Stimulated activated CD8-positive, alpha-beta memory T cell treated with anti-CD3 and anti-CD28 coated beads, Interleukin-4, amount 100 ng/mL, for 24 hours (primary cell): ENCODE measurements around the gene MEPE.

Experiments
- DNase-seq: peaks from one replicate; pipeline ENCODE4 v3.0.0-alpha.2; 2020; ENCODE audit warnings: low read depth

The MEPE gene

DNA sequence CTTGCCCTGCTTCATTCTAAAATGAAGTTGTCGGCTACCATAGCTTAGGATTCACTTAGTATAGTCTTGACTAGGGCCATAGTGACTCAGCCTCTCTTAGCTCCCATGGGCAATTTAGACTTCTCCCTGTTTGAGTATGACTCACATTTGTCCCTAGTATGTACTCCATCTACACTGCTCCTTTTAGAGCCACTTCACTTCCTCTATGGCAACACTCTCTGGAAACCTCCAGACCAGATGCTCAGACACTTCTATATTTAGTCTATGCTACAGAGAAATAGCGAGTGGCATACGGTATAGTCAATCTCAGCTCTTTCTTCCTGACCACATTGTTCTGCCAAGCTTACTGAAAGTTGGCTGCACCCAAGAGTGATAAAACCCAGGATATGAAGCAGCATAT, 11.2 kb downstream of the MEPE start:
- DNase-seq, result no peak

DNA sequence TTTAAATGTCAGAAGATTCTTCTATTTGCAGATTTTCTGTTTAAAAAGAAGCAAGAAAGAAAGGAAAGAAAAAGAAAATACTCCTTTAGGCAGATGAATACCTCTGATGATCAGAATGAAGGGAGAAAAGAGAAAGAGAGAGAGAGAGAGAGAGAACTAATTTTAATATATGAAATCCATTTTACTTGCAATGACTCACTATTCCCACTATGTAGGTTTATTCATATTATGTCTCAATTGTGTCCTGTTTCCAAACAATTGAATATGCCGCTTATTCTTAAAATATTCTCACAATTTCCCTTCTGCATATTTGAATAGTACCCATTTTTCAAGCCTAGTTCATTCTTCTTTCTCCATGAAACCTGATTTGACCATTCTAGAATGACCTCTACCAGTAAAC, 11.7 kb downstream of the MEPE start:
- no peak for DNase-seq

DNA sequence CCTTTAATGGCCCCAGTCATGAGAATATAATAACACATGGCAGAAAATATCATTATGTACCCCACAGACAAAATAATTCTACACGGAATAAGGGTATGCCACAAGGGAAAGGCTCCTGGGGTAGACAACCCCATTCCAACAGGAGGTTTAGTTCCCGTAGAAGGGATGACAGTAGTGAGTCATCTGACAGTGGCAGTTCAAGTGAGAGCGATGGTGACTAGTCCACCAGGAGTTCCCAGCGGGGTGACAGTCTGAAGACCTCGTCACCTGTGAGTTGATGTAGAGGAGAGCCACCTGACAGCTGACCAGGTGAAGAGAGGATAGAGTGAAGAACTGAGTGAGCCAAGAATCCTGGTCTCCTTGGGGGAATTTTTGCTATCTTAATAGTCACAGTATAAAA, 13.5 kb downstream of the MEPE start:
- no peak for DNase-seq

DNA sequence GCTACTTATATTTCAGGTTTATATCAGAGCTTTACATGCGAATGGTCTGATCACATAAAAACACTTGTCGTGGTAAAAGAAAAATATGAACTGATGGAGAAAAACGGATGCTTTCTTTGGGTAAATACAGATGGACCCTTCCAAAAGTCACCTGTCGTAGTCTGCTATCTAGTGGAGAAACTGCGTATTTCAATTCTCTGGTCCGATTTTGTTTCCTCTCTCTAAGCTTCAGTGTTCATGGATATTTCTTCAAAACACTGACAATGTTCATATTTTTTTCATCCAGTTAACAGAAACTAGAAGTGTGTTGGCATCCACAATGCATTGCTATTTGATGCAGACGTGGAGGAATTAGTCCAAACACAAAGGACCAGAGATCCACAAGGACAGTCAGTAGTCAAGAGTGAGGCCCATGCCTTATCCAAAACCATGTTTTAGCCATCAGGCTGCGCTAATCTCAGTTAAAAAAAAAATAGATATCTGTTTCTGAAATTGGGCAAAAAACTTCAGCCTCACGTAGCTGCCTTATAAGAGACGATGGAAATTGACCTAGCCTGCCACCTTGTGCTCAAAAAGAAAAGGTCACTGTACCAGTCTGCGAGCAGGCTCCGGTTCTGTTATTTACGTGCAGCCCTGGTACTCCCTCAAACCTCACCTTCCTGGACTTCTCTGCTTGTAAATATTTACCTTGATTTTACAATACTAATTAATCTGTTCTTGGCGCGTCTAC, 16.0 kb downstream of the MEPE start:
- no peak for DNase-seq

DNA sequence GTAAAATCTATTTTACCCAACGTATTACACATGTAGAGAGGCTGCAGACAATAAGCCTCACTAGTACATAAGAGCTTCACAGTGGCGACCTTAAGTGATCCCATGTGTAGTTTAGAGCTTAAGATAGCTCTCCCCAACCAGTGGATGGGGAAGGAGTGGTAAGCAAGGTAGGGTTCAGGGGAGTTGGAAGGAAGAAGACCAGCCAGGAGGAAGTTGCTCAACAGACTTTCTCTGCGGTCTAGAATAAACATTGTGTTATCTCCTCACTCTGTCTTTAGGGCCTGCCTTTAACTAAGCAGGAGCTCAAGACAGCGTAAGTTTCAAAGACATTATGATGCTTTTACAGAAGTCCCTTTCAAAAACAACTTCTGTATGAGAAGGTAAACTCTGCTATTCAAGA, 16.8 kb downstream of the MEPE start:
- no peak for DNase-seq

DNA sequence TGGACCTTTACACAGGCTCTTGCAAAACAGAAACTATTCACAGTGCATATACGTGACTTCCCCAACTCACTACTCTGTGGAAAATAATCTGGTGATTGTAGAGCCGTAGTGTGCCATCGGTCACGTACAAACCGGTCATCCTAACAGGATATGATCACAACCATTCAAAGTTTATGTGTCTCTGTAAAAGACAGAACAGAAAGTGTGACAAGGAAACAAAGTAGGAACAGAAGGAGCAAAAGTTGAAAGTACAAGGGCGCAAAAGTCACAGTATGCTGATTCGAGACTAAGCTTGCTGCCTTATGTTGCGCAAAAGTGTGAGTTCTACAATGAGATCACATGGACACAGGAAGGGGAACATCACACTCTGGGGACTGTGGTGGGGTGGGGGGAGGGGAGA, 18.6 kb downstream of the MEPE start:
- no peak for DNase-seq

DNA sequence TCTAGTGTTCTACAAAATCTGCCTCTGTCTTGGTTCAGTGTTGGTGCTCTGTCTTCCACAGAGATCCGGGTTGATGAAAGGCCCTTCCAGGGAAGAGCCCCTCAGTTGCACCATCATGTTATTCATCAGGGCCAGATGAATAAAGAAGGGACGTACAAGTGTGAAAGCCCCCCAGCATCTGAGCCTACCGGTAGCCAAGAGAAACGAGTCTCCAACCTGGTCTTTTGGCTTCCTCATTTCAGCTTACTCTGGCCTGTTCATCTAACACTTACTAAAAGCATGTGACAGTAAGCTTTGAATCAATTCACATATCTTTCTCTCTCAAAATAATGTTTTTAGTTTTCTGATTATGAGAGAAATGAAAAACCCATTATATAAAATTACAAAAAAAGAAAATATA, 19.2 kb downstream of the MEPE start:
- no peak for DNase-seq

DNA sequence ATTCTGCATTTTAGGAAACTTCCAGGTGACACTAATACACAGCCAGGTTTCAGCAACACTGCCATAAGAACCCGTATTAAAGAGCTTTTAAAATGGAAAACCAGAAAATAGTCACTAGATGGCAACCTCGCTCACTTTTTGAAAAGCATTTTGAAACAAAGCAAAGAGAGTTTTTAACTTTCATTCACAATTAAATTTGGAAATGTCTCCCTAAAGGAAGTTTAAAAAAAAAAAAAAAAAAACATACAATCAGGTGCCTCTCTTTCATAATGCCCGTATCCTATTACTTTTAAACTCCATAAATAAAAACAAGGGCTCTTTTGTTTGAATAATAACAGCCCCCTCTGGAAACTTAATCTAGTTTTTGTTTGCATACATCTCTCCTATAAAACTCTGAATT, 20.3 kb downstream of the MEPE start:
- no peak for DNase-seq

DNA sequence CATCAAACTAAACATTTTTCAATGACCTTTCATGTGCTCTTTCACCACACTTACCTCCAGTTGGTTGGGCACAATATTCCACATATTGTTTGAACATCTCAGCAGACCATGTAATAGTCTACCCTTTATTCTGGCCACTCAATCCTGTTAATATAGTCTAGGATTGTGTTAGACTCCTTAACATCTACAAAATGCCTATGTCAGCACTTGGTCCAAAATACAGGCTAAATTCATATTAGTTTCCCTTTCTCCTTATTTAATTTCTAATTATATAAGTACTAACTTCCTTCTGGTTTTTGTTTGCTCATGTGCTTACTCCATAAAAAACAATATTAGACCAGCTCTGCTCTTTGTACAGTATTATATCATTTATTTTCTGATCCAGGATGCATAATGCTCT, 21.1 kb downstream of the MEPE start:
- DNase-seq, result no peak

DNA sequence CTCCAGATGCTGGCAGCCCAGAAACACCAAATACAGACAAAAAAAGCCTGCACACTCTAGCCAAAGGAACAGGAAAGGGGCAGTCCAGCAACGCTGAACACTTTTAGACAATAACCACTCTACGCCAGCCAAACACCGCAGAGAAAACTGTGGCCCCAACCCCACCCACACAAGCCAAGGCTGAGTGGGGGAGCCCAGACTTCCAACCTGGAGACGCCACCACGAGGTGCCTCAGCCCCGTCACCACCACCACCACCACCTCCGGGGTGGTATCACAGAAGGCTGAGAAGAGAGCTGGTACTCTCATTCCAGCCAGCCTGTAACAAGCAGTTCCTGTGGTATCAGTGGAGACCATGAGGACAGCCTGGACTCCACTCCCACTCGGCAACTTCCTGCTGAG, 22.8 kb downstream of the MEPE start:
- no peak for DNase-seq

DNA sequence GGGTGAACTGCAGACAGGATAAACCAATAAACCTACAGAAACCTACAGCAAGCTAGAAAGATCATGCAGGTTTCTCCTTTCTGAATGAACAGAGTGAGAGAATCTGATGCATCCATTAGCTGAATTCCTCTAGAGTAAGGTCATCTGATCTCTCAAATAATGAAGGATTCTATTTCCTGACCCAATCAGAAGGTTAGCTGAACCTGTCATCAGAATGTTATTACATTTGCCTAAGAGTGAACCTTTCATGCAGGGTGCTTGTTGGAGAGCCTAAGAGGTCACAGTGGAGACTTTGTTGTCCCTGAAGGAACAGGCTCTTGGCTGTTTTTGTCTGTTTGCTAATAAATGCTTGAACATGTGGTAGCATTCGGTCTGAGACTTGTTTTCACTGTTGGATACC, 24.0 kb downstream of the MEPE start:
- no peak for DNase-seq

DNA sequence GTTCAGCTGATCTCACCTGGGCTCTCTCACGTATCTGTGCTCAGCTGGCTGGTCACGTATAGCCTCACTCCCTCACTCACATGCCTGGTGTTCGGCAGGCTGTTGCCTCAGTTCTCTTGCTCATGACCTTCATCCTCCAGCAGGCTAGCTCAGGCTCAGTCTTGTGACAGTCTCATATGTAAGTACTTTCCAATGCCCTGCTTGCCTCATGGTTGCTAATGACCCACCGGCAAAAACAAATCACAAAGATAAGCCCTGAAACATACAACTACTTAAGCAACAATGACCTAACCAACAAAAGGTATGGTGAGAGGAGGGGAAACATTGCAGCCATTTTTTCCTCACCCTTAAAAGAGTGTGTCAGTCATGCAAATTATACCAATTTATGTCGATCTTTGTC, 25.0 kb downstream of the MEPE start:
- DNase-seq, result no peak

DNA sequence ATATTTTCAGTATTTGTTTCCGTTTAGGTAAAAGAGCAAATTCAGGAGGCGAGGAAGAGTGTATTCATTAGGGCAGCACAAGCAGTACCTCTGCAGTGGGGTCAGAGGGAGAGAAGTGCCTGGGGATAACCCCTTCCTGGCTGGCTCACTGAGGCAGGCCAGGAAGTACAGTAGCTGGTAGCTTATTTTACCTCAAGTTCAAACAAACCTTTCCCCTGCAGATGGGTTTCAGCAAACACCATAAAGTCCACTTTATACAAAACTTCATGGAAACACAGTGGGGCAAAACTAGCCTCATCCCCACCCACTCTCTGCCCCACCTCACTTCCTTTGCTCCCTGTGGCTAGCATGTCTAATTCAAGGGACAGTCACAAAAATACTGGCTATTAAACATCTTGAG, 29.5 kb downstream of the MEPE start:
- no peak for DNase-seq

DNA sequence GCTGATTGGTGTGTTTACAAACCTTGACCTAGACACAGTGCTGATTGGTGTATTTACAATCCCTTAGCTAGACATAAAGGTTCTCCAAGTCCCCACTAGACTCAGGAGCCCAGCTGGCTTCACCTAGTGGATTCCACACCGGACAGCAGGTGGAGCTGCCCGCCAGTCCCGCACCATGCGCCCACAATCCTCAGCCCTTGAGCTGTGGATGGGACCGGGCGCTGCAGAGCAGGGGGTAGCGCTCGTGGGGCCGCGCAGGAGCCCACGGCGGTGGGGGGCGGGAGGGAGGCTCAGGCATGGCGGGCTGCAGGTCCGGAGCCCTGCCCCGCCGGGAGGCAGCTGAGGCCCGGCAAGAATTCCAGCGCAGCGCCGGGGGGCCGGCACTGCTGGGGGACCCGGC, 30.7 kb downstream of the MEPE start:
- no peak for DNase-seq

DNA sequence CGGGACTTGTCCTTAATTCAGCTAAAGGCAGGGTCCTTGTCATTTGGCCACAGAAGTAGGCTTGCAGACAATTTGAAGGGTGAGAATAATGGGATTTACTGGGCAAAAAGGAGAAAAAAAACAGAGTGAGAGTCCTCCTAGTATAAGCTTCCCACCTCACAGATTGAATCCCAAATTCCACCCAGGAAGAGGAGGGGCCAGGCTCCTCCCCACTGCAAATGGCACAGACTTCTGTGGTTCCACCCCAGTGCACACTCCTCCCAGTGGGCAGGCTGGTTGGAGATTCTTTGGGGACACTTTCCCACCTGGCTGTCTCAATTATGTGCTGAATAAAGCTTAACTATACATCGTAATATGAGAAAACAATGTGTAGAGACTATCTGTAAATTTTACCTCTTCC, 31.6 kb downstream of the MEPE start:
- DNase-seq, result no peak

DNA sequence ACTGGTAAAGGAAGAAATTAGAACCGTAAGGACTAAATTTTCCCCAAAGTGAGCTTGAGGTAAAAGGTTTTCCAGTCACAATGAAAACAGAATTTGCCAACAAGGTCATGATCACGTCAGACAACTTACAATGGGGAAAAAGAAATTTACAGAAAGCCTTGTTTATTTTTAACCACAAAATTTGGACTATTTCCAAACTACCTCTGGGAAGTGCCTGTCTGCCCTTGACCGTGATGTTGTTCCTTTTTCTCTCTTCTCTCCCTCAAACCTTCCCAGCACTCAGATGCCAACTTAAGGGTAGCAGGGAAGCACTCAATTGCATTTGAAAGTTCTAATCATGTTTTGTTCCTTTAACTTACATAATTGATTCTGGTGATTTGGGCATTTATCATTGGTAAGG, 32.5 kb downstream of the MEPE start:
- no peak for DNase-seq

DNA sequence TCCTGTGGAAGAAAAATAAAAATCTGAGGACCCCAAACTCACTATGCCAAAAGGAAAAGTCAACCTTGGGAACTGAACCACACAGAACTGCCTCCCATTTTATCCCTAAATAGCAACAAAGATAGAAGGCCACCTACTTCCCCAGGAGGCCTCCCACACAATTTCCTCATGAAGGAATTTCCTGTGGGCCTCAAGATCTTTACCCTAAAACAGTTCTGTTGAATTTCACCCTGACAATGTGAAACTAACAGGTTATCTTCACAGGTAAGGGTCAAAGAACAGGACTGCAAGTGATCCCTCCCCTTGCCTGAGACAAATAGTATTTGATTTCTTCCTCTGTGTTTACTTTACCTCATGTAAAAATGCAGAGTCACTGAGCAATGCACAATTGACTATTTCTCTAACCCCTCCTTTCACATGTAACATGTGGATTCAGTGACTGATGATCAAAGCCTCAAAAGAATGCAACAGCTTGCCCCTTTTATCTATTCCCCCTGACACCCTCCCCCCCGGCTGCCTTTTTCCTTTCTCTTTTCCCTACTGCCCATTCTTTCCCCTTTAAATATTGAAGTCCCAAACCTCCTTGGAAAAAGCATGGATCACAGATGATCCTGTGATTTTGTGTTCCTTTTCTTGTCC, 33.3 kb downstream of the MEPE start:
- DNase-seq, result no peak

DNA sequence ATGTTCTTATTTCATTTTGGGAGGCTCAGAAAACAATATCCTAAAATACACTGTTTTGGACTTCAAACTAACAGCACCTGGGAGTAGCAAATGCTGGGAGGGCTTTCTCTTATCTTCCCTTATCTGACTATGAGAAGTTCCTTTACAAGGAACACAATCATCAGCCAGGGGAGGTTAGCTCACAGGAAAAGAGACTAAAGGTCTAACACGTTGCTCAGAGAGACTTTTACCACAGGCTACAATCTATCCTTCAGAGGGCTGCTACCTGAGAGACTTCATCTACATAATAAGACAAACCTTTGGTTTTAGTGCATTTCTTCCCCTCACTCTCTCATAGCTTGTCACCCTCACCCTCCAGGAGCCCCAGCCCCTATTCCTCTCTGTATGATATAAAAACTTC, 35.8 kb downstream of the MEPE start:
- no peak for DNase-seq

DNA sequence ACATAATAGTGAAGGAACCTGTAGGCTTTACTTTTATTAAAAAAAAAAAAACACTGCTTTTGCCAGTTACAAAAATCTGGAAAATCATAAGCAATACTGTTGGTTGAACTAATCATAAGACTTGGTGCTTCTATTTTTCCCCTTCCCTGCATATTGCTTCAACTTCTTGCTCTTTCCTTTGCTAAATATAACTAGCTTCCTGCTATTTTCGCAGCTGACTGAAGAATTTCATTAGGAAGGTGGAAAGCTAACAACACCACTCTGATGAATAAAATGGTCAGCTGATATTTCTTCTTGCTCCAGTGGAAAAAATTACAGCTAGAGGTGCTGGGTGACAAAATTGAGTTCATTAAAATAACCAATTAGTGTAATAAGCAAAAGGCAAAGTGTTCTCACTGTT, 39.3 kb downstream of the MEPE start:
- DNase-seq, result no peak

DNA sequence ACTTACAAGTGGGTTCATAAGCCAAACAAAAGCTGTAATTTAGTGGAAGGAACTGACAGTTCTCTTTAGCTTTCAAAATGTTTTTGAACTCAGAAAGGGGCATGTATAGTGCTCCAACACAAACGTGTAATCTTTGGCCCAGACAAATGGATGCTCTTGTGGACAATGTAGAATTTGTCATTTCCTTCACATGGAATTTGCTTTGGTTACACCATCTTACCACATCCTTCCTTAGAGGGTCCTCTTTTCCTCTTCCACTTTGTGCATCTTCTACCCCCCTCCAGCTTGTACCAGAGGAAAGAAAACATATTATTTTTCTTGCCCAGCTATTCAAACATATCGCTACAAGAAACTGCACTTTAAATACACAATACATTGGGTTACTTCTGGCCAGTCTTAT, 42.4 kb downstream of the MEPE start:
- no peak for DNase-seq

DNA sequence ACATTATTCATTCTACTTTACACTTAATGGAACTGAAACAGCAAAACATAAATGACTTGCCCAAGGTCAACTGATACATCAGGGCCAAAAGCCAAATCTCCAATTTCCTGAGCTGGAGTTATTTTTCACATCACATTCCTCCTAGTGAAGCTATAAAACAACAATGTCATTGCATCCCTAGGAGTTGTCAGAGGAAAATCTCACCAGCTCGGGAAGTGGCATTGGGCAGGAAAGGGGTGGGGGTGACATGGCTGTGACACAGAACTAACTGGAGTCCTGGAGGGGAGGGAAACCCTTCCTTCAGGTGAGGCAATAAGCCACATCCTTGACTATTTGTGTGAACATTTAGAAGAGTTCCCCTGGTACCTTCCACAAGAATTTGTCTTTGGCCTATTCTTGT, 47.3 kb downstream of the MEPE start:
- no peak for DNase-seq

DNA sequence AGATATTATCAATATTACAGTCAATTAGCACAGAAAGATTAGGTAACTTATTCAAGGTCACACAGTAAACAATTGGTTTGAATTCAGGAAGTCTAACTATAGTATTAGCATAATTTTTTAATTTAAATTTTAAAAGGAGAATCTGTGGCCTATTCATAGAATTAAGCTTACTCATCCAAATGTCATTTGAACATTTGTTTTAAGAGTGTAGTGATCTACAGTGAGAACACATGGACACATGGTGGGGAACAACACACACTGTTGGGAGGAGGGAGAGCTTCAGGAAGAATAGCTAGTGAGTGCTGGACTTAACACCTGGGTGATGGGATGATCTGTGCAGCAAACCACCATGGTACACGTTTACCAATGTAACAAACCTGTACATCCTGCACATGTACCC, 48.3 kb downstream of the MEPE start:
- no peak for DNase-seq

DNA sequence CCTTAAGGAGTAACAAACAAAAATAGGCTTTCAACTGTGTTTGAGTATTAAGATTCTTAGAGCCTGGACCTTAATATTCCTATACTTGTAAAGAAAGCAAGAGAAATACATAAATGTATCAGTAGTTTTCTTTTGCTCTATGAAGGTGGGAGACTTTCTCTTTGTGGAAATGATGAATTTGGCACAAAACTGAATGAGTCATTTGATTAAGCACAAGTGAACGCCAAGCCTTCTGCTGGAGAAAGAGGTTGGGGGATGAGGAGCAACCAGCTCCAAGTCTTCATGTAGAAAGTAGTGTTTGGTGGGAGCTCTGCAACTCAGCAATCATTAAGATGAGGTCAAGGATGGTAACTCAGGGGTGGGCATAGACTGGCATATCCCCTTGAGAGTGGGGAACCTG, 49.6 kb downstream of the MEPE start:
- DNase-seq, result no peak

DNA sequence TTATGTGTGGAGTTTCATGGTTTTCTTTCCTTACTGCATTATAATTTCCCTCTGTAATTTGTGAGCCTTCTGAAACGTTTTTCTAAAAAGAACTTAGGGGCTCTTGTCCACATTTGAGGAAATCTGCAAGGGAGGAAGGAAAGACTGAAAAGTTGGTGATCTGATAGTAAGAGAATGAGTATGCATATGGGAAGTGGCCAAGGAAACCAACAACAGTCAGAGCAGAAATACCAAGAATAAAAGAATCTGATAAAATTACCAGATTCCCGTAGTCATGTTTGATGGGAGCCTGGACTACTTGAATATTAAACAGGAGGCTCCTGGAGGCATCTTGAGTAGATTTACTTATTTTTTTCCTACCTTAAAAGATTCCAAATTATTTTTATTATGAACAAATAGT, 50.1 kb downstream of the MEPE start:
- no peak for DNase-seq
